ENCODE results near the gene ASAP3. TPM values are rescaled to one million over a fixed set of nuclear protein-coding genes. Genes with fewer than 3 reads are reported as not detected.
A peak's percentile ranks its signal among the peaks of the same experiment; 100 is the strongest.

ASAP3 gene
- total and polyA plus RNA-seq, 2 of the 13 experiments (the other 11 are each of a cell fraction or from before 2014, with no cell fraction given) = 32.6 to 37.0 TPM

DNA sequence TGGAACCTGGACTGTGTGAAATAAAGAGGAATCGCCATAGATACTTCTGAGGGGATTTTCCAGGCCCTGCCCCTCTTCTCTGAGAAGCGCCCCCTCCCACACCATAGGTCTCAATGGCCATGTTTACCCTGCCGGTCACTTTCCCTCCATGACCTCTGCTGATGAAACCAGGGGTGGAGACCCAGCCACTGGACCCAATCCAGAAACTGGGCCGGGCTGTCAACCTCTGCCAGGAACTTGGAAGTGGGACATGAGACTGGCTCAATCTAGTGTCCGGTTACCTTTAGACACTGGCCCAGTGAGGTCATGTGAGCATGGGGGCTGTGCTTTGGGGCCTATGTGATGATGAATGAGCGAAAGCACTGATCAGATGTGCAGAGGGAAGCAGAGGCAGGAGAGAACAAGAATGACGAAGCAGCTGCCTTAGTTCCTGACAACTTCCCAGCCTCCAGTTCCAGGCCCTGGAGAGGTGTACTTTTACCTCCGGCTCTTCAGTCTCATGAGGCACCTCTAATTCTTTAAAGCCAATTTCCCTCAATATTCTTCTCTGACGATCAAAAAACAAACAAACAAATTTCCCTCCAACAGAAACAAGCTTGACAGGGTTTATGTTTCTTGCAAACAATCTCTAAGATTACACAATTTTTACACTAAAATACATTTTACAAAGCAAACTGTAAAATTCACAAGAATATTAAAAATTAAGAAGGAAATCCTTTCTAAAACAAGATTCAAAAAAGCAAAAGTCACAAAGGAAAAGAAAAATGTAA is 4.9 kb downstream of the ASAP3 start (continued):
- TF ChIP-seq, protein P1, sequence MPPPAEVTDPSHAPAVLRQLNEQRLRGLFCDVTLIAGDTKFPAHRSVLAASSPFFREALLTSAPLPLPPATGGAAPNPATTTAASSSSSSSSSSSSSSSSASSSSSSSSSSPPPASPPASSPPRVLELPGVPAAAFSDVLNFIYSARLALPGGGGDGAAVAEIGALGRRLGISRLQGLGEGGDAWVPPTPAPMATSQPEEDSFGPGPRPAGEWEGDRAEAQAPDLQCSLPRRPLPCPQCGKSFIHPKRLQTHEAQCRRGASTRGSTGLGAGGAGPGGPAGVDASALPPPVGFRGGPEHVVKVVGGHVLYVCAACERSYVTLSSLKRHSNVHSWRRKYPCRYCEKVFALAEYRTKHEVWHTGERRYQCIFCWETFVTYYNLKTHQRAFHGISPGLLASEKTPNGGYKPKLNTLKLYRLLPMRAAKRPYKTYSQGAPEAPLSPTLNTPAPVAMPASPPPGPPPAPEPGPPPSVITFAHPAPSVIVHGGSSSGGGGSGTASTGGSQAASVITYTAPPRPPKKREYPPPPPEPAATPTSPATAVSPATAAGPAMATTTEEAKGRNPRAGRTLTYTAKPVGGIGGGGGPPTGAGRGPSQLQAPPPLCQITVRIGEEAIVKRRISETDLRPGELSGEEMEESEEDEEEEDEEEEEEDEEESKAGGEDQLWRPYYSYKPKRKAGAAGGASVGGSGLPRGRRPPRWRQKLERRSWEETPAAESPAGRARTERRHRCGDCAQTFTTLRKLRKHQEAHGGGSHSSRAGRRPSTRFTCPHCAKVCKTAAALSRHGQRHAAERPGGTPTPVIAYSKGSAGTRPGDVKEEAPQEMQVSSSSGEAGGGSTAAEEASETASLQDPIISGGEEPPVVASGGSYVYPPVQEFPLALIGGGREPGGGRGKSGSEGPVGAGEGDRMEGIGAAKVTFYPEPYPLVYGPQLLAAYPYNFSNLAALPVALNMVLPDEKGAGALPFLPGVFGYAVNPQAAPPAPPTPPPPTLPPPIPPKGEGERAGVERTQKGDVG (CRISPR knock-in tag; IDR thresholded peaks at IDR 0.05; ENCODE audit: borderline replicate concordance) = peak; percentile 51; the same call in 1 of the 2 replicates
- TF ChIP-seq, protein P2, sequence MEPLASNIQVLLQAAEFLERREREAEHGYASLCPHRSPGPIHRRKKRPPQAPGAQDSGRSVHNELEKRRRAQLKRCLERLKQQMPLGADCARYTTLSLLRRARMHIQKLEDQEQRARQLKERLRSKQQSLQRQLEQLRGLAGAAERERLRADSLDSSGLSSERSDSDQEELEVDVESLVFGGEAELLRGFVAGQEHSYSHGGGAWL (CRISPR knock-in tag; IDR thresholded peaks at IDR 0.05) = no peak
- TF ChIP-seq MIER2 (CRISPR knock-in tag; IDR thresholded peaks at IDR 0.05) = peak; percentile 46; the same call in 1 of the 2 replicates
- no peak for TF ChIP-seq ZNF468 (CRISPR knock-in tag; IDR thresholded peaks at IDR 0.05)
- peak; percentile 74 for TF ChIP-seq HOXA3 (CRISPR knock-in tag; IDR thresholded peaks at IDR 0.05)
- peak; percentile 34; the same call in 1 of the 2 replicates for TF ChIP-seq PHF8 (CRISPR knock-in tag; IDR thresholded peaks at IDR 0.05)
- TF ChIP-seq NFRKB (IDR thresholded peaks at IDR 0.05) = no peak
- no peak for TF ChIP-seq ZNF446 (CRISPR knock-in tag; IDR thresholded peaks at IDR 0.05)
- TF ChIP-seq, protein P3, sequence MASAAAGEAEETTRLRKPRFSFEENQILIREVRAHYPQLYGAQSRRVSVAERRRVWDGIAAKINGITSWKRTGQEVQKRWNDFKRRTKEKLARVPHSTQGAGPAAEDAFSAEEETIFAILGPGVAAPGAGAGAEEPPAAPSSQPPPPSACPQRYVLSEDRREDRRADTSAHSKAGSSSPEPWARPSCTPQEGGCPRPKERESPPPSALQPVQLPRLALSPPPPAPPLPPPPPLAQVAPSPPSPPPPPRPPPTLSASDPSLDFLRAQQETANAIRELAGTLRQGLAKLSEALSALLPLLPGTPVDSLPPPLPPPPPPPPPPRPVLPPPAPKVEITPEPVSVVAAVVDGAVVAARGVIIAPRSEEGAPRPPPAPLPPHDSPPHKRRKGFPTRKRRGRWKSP (CRISPR knock-in tag; IDR thresholded peaks at IDR 0.05) = peak; percentile 47; the same call in 1 of the 2 replicates
- 0 out of 2 replicates have a peak, but pooled peaks have one; percentile 18 for TF ChIP-seq BORCS8-MEF2B (CRISPR knock-in tag; IDR thresholded peaks at IDR 0.05)
- TF ChIP-seq ONECUT2 (CRISPR knock-in tag; IDR thresholded peaks at IDR 0.05) = no peak
- TF ChIP-seq MYC (CRISPR knock-in tag; IDR thresholded peaks at IDR 0.05; ENCODE audit: borderline replicate concordance) = no peak; the same call in 1 of the 2 replicates
- no peak for TF ChIP-seq DNMT3B (CRISPR knock-in tag; conservative IDR thresholded peaks at IDR 0.05)
- TF ChIP-seq PAWR (CRISPR knock-in tag; IDR thresholded peaks at IDR 0.05; ENCODE audit: borderline replicate concordance) = no peak
- TF ChIP-seq, protein P4, sequence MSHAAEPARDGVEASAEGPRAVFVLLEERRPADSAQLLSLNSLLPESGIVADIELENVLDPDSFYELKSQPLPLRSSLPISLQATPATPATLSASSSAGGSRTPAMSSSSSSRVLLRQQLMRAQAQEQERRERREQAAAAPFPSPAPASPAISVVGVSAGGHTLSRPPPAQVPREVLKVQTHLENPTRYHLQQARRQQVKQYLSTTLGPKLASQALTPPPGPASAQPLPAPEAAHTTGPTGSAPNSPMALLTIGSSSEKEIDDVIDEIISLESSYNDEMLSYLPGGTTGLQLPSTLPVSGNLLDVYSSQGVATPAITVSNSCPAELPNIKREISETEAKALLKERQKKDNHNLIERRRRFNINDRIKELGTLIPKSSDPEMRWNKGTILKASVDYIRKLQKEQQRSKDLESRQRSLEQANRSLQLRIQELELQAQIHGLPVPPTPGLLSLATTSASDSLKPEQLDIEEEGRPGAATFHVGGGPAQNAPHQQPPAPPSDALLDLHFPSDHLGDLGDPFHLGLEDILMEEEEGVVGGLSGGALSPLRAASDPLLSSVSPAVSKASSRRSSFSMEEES (CRISPR knock-in tag; IDR thresholded peaks at IDR 0.05) = peak; percentile 95
- no peak for TF ChIP-seq NCOA5 (CRISPR knock-in tag; IDR thresholded peaks at IDR 0.05)
- no peak for TF ChIP-seq KLF9 (CRISPR knock-in tag; IDR thresholded peaks at IDR 0.05; ENCODE audit: low read depth)
- no peak for TF ChIP-seq ZFP82 (CRISPR knock-in tag; IDR thresholded peaks at IDR 0.05; ENCODE audit: borderline replicate concordance)
- TF ChIP-seq MLLT10 (CRISPR knock-in tag; IDR thresholded peaks at IDR 0.05) = no peak
- TF ChIP-seq, protein P5, sequence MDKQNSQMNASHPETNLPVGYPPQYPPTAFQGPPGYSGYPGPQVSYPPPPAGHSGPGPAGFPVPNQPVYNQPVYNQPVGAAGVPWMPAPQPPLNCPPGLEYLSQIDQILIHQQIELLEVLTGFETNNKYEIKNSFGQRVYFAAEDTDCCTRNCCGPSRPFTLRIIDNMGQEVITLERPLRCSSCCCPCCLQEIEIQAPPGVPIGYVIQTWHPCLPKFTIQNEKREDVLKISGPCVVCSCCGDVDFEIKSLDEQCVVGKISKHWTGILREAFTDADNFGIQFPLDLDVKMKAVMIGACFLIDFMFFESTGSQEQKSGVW (CRISPR knock-in tag; IDR thresholded peaks at IDR 0.05; ENCODE audit: borderline replicate concordance) = no peak

All from HepG2 (cell line).